HG03175 (cell line): ENCODE measurements around the gene IFITM1.
"Not testable (repeated sequence)": the region's sequence is repeated elsewhere in the genome, so short reads cannot be mapped to it uniquely, and the experiment has no call there.

Source experiments
- ATAC-seq: cut with Tn5 transposase; IDR thresholded peaks from one replicate; pipeline ENCODE4 v1.9.1; 2021; ENCODE audit warnings: mild to moderate bottlenecking, moderate library complexity; ENCODE audit not compliant: unreplicated experiment

The IFITM1 gene

DNA sequence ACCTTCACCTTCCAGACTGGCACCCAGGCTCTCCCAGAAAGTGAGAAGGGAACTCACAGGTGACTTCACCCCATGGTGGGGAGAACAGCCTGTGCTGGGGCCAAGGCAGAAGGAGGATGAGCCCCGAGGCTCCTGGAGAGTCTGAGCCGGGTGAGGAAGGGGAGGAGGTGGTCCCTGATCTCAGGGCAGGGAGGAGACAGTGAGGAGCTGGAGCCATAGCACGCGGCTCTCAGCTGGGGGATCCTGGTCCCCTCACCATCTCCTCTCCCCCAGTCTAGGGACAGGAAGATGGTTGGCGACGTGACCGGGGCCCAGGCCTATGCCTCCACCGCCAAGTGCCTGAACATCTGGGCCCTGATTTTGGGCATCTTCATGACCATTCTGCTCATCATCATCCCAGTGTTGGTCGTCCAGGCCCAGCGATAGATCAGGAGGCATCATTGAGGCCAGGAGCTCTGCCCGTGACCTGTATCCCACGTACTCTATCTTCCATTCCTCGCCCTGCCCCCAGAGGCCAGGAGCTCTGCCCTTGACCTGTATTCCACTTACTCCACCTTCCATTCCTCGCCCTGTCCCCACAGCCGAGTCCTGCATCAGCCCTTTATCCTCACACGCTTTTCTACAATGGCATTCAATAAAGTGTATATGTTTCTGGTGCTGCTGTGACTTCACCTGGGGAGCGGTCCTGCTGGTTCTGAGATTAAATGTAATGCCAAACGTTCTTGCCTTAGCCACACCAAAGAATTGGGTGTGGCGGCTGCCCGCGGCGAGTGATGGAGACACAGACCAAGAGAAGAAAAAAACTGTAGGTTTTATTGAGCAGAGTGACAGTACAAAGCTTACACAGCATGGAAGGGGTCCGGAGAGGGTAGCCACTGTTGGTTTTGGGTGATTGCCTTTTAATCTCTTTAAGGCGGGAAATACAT is 4.8 kb upstream of the IFITM1 start:
- ATAC-seq, result not testable (repeated sequence)

DNA sequence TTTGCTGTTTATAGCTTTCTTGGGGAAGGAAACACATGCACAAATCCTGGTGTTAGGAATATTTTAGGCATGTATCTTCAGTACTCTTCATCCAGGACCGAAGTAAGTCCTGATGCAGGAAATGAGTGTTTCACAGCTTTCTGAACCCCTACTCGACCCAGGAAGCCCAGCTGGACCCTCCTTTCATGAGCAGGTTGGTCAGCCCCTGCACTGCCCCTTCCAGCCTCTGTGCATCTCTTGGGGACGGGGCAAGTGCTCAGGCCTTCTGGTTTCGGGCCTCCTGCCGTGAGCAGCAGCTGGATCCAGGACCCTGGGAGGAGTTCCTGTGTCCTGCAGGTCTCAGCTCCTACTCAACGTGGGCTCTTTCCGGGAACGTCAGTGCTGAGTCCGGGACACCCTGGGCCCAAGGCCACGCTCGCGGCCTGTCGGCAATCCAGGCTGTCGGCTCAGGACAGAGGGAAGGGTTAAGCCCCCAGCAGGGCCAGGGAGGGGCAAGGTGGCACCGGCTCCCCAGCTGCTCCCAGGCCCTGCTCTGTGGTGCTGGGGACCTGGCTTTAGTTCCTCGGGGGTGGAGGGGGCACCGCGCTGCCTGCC is 3.8 kb upstream of the IFITM1 start:
- ATAC-seq, result not testable (repeated sequence)

DNA sequence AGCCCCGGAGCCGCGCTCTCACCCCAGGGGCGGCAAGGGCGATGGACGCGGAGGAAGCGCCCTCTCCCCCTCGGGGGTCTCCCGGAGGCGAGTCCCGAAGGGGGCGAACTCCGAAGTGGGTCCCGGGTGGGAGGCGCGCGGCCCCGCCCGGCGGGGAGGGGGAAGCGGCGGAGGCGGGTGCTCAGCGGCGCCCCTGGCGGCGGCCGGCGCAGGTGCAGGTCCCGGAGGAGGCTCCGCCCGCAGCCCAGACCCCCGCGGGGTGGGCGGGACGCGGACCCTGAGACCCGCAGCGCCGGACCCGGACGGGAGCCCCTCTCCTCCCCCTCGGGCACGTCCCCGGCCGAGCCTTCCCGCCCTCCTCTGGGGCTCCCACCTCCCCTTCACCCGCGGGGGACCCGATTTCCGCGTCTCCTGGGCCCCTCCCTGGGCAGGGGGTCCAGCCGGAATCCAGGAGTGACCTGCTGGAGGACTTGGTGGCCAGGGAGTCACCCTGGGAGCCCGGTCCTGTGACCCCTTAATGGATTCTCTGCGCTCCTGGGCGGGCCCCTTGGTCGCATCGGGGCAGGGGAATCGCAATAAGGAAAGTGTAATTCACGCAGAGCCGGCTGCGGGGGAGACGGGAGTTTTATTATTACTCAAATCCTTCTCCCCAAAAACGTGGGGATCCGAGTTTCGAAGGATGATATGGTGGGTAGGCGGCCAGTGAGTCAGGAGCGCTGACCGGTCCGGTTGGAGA is 2.7 kb upstream of the IFITM1 start:
- peak; percentile 32 for ATAC-seq

DNA sequence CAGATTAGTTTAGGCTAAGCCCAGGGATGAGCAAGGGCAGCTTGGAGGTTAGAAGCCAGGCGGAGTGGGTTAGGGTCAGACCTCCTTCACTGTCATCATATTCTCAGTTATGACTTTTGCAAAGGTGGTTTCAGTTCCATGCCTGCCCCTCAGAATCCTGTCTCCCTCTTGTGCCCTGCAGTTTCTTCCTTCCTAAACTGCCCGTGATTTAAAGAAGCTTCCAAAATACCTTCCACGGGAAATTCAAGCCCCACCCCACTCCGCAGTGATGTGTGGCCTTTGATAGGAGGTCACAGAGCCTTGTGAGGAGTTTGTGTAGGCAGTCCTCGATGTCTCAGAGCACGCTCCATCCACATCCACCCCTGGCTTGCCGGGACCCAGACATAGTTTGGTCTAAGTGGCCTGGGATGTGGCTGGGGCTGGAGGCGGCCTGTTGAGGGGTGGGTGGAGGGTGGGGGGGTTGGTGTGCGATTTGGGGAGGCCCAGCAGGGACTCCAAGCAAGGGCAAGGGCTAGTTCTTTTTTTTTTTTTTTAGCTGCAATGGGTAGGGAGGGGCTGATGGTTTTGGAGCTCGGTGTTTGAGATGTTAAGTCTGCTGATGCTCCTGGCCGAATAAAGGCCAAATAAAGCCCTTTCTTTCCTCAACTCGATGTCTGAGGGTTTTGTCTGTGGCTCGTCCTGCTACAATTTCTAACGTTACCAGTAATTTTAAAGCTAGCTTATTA is 1.6 kb upstream of the IFITM1 start:
- no peak for ATAC-seq

DNA sequence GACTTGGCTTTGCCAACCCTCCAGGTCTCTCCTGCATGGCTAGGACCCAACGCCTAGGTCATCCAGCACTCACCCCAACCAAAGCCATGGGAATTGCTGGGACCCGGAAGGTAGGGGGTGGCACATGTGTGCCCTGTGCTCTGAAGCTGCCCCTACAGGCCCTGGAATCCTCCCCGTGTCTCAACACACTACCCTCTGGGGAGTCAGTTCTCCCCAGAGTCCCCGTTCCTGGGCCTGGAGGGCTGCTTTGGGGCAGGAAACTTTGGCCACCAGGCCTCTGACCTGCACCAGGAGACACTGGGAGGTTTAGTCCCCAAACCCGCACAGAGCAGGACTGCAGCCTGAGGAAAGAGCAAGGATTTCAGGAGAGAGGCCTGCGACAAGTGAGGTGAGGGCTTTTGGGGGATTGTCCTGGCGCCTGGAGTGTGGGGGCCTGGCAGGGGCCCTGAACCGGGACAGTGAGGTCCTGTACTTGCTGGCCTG is 495 bp upstream of the IFITM1 start:
- peak; percentile 0 for ATAC-seq

DNA sequence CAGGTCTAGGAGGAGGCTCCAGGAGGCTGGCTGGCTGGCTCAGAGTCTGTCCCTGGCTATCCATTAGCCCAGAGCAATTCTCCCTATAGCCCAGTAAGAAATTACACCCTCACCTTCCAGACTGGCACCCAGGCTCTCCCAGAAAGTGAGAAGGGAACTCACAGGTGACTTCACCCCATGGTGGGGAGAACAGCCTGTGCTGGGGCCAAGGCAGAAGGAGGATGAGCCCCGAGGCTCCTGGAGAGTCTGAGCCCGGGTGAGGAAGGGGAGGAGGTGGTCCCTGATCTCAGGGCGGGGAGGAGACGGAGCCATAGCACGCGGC is 675 bp downstream of the IFITM1 start:
- ATAC-seq, result not testable (repeated sequence)

DNA sequence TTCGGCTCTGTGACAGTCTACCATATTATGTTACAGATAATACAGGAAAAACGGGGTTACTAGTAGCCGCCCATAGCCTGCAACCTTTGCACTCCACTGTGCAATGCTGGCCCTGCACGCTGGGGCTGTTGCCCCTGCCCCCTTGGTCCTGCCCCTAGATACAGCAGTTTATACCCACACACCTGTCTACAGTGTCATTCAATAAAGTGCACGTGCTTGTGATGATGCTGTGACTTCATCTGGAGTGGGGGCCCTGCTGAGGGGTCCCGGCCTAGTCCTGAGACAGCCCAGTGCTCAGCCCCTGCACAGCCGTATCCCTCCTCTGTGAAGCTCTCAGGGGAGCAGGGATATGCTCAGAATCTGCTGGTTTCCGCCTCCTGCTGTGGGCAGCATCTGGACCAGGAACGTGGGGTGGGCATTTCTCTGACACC is 1.2 kb downstream of the IFITM1 start:
- ATAC-seq, result no peak

DNA sequence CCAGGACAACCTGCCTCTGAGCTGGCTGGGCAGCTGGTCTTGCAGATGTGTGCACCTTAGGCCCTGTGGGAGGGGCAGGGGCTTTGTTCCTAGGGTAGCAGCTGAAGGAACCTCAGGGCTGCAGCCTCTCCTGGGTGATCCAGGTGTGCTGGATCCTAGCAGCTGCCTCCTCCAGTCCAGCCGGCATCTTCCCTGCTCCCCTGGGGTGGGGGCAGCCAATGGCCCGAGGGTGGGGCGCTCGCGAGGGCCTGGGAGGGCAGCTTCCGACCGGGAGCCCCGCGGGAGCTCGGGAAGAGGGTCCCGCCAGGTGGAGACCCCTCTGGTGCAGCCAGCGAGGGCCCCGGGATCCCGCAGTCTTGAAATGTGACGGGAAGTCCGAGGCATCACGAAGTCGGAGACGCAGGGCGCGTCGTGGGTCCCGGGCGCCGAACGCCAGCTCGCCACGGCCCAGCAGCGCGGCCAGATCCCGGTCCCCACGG is 1.7 kb downstream of the IFITM1 start:
- ATAC-seq, result no peak

DNA sequence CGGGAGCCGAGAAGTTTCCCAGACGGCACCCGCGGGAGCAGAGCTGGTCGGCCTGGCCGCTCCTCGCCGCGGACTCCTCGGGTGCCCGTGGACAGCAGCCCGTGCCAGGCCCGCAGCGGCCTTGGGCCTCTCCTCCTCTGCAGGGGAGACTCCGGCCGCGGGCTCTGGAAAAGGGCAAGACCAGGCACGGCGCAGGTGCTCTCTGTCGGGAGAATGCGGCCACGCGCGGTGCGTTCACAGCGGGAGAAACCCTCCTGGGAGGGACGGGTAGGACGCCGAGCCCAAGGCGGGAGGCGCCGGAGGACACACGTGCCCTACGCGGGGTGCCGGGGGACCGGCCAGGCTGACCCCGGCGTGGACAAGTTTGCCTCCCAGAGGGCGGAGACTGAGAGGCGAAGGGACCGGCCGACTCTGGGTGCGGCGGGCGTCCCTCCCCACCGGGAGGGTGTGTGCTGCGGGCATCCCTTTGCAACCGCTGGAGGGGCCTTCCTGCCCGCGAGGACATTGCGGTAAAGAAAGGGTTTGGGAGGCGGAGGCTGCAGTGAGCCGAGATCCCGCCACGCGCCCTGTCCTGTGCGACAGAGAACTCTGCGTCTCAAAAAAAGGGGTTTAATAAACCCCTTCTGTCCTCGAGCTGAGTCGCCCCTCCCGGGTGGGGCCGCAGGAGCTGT is 2.3 kb downstream of the IFITM1 start:
- ATAC-seq, result no peak

DNA sequence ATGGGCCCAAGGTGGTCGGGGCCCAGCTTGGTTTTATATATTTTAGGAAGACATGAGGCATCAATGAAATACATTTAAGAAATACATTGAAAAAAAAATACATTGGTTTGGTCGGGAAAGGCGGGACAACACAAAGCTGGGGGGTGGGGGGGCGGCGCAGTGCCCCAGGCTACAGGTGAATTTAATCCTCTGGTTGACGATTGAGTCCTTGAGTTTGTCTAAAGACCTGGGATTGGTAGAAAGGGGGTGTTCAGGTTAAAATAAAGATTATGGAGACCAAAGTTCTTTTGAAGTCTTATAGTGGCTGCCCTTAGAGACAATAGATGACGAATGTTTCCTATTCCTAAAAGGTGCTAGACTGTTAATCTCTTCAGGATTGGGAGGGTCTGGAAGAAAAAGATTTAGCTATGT is 3.1 kb downstream of the IFITM1 start:
- no peak for ATAC-seq

DNA sequence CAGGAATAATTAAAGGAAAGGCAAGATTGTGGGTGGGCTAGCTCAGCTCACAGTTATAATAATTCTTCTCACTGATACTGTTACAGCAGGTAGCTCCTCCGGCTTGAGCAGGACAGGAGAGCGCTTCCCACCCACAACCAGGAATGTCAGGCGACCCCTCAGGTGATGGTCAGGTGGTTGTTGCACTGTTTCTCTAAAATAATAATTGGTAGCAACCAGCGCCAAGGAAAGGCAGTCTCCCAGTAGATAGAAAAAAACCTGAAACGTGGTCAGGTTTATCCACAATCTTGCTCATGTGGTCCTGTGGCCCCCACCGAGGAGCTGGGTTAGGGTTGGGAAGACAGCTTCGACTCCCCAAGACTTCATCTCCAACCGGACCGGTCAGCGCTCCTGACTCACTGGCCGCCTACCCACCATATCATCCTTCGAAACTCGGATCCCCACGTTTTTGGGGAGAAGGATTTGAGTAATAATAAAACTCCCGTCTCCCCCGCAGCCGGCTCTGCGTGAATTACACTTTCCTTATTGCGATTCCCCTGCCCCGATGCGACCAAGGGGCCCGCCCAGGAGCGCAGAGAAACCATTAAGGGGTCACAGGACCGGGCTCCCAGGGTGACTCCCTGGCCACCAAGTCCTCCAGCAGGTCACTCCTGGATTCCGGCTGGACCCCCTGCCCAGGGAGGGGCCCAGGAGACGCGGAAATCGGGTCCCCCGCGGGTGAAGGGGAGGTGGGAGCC is 4.0 kb downstream of the IFITM1 start:
- ATAC-seq, result peak; percentile 4

DNA sequence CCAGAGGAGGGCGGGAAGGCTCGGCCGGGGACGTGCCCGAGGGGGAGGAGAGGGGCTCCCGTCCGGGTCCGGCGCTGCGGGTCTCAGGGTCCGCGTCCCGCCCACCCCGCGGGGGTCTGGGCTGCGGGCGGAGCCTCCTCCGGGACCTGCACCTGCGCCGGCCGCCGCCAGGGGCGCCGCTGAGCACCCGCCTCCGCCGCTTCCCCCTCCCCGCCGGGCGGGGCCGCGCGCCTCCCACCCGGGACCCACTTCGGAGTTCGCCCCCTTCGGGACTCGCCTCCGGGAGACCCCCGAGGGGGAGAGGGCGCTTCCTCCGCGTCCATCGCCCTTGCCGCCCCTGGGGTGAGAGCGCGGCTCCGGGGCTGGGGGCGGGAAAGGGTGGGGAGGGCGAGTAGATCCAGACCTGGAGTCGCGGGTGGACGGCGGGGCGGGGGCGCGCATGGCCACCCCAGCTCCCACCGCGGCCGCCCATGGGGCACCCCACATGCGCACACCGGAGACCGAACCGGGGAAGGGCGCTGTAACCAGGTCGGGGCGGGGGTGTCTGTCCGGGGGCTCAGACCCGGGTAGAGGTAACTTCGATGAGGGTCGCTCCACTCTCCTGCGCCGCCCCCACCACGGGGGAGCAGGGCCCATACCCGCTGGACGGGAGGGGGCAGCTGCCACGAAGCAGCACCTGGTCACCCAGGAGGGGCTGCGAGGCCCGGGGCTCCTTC is 4.7 kb downstream of the IFITM1 start:
- ATAC-seq, result peak; percentile 48

DNA sequence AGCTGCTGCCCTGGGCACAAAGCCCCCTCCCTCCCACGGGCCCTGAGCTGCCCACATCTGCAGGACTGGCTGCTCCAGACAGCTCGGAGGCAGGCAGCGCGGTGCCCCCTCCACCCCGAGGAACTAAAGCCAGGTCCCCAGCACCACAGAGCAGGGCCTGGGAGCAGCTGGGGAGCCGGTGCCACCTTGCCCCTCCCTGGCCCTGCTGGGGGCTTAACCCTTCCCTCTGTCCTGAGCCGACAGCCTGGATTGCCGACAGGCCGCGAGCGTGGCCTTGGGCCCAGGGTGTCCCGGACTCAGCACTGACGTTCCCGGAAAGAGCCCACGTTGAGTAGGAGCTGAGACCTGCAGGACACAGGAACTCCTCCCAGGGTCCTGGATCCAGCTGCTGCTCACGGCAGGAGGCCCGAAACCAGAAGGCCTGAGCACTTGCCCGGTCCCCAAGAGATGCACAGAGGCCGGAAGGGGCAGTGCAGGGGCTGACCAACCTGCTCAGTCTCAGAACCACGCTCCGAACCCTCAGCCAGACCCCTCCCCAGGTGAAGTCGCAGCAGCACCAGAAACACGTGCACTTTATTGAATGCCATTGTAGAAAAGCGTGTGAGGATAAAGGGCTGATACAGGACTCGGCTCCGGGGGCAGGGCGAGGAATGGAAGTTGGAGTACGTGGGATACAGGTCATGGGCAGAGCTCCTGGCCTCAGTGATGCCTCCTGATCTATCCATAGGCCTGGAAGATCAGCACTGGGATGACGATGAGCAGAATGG is 5.5 kb downstream of the IFITM1 start:
- ATAC-seq, result peak; percentile 13

DNA sequence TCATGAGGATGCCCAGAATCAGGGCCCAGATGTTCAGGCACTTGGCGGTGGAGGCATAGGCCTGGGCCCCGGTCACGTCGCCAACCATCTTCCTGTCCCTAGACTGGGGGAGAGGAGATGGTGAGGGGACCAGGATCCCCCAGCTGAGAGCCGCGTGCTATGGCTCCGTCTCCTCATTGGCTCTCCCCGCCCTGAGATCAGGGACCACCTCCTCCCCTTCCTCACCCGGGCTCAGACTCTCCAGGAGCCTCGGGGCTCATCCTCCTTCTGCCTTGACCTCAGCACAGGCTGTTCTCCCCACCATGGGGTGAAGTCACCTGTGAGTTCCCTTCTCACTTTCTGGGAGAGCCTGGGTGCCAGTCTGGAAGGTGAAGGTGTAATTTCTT is 6.0 kb downstream of the IFITM1 start:
- ATAC-seq, result not testable (repeated sequence)

DNA sequence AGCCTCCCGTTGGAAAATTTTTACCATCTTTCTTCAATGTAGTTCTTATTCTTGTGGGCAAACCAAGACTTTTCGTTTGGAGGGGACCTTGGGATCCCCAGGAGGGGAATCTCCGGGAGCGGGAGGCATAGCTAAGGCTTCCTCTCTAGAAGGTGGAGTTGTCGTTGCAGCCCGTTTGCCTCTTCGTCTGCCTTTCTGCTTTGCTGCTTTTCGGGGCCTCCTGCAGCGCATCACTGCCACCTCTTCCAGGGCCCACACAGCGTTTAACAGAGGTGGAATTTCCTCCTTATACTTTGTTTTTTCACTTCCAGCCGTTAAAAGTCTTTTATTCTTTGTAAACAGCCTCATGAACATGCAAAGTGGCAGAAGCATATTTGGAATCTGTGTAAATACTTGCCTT is 10.3 kb downstream of the IFITM1 start:
- ATAC-seq, result no peak

DNA sequence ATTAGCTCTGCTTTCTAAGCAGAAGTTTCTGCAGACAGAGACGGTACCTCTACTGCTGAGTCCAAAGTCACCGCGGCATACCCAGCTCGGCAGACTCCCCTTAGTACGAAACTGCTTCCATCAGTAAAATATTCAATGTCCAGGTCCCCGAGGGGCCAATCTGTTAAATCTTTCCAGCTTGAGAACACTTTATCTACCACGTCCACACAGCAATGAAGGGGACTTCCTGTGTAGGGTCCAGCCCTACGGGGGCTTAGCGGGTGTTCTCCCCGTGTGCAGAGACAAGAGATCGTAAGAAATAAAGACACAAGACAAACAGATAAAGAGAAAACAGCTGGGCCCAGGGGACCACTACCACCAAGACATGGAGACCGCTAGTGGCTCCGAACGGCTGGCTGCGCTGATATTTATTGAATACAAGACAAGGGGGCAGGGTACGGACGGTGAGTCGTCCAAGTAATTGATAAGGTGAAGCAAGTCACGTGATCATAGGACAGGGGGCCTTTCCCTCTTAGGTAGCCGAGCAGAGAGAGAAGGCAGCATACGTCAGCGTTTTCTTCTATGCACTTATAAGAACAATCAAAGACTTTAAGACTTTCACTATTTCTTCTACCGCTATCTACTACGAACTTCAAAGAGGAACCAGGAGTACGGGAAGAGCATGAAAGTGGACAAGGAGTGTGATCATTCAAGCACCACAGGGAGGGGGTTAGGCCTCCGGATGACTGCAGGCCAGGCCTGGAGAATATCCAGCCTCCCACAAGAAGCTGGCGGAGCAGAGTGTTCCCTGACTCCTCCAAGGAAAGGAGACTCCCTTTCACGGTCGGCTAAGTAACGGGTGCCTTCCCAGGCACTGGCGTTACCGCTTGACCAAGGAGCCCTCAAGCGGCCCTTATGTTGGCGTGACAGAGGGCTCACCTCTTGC is 11.0 kb downstream of the IFITM1 start:
- not testable (repeated sequence) for ATAC-seq
